Neural cell (in vitro differentiated cells): ENCODE results near the gene SSC5D. TPM values are rescaled to one million over a fixed set of nuclear protein-coding genes. Genes with fewer than 3 reads are reported as not detected.

Experiments used
- H2AFZ ChIP-seq: fragments of 200-600, 300-800 bp; sonication (generic), shearing (Covaris generic); 2 replicates; pipeline ENCODE4 v1.6.0; 2014; ENCODE audit warnings: low read depth, mild to moderate bottlenecking, antibody characterized with exemption, low read length, moderate library complexity
- H3F3A ChIP-seq: fragments of 200-600 bp; shearing (Covaris generic); 2 replicates; pipeline ENCODE4 v1.6.1; 2016; ENCODE audit warnings: mild to moderate bottlenecking, moderate library complexity, mixed read lengths, antibody characterized with exemption, low read length; ENCODE audit not compliant: insufficient read depth, poor library complexity, severe bottlenecking
- H3K27ac ChIP-seq: fragments of 200-600, 300-800 bp; sonication (generic), shearing (Covaris generic); 2 replicates; pipeline ENCODE4 v1.5.1; 2014; ENCODE audit warnings: mild to moderate bottlenecking, low read length, moderate library complexity
- H3K27me3 ChIP-seq: fragments of 300-800, 200-600 bp; sonication (generic), shearing (Covaris generic); 2 replicates; pipeline ENCODE4 v1.6.0; 2014; ENCODE audit warnings: mild to moderate bottlenecking, low read depth, low read length, moderate library complexity; ENCODE audit not compliant: insufficient read depth
- H3K36me3 ChIP-seq: fragments of 300-800, 200-600 bp; sonication (generic), shearing (Covaris generic); 2 replicates; pipeline ENCODE4 v1.5.1; 2014; ENCODE audit warnings: mild to moderate bottlenecking, antibody characterized with exemption, low read length, moderate library complexity; ENCODE audit not compliant: insufficient read depth
- H3K4me2 ChIP-seq: fragments of 300-800, 200-600 bp; sonication (generic), shearing (Covaris generic); 2 replicates; pipeline ENCODE4 v1.6.0; 2014; ENCODE audit warnings: mild to moderate bottlenecking, low read length
- H3K4me3 ChIP-seq: fragments of 300-800, 200-600 bp; sonication (generic), shearing (Covaris generic); 2 replicates; pipeline ENCODE4 v1.5.1; 2014; ENCODE audit warnings: mild to moderate bottlenecking, low read length, moderate library complexity
- H3K79me2 ChIP-seq: fragments of 200-600 bp; shearing (Covaris generic); replicated peaks from 2 replicates; pipeline ENCODE4 v1.6.0; 2014; ENCODE audit warnings: mild to moderate bottlenecking, low read length, moderate library complexity; ENCODE audit not compliant: insufficient read depth
- H3K9ac ChIP-seq: fragments of 300-800, 200-600 bp; sonication (generic), shearing (Covaris generic); 2 replicates; pipeline ENCODE4 v1.6.1; 2016; ENCODE audit warnings: mild to moderate bottlenecking, low read length, mixed read lengths
- H3K9me2 ChIP-seq: fragments of 200-600 bp; shearing (Covaris generic); 2 replicates; pipeline ENCODE4 v1.6.1; 2016; ENCODE audit warnings: mild to moderate bottlenecking, low read length, mixed read lengths; ENCODE audit not compliant: insufficient read depth
- H3K9me3 ChIP-seq: fragments of 200-600, 300-800 bp; sonication (generic), shearing (Covaris generic); 2 replicates; pipeline ENCODE4 v1.6.1; 2016; ENCODE audit warnings: mild to moderate bottlenecking, mixed run types, low read length, moderate library complexity, mixed read lengths
- H4K20me1 ChIP-seq: fragments of 200-600 bp; shearing (Covaris generic); 2 replicates; pipeline ENCODE4 v1.6.1; 2016; ENCODE audit warnings: mild to moderate bottlenecking, mixed run types; ENCODE audit not compliant: insufficient read depth
- EP300 ChIP-seq: fragments of 450-650 bp; conservative IDR thresholded peaks from 2 replicates; pipeline ENCODE4 v1.6.1; 2014; ENCODE audit warnings: antibody characterized with exemption, mild to moderate bottlenecking, moderate library complexity; ENCODE audit not compliant: poor library complexity, severe bottlenecking
- EZH2 ChIP-seq: fragments of 200-600, 300-800 bp; shearing (Covaris generic), sonication (generic); IDR thresholded peaks from 2 replicates; pipeline ENCODE4 v1.6.1; 2014; ENCODE audit warnings: antibody characterized with exemption, low read length, borderline replicate concordance, mild to moderate bottlenecking; ENCODE audit not compliant: insufficient read depth, poor library complexity, severe bottlenecking
- MXI1 ChIP-seq: fragments of 450-650 bp; conservative IDR thresholded peaks from 2 replicates; pipeline ENCODE4 v1.6.1; 2014; ENCODE audit warnings: antibody characterized with exemption, mild to moderate bottlenecking; ENCODE audit not compliant: poor library complexity, severe bottlenecking
- POLR2AphosphoS5 ChIP-seq: IDR thresholded peaks from 2 replicates; pipeline ENCODE4 v1.6.1; 2012
- RAD21 ChIP-seq: fragments of 450-650 bp; conservative IDR thresholded peaks from 2 replicates; pipeline ENCODE4 v1.6.1; 2014; ENCODE audit warnings: antibody characterized with exemption, mild to moderate bottlenecking, moderate library complexity
- SMC3 ChIP-seq: fragments of 450-650 bp; conservative IDR thresholded peaks from 2 replicates; pipeline ENCODE4 v1.6.1; 2014; ENCODE audit warnings: antibody characterized with exemption, mild to moderate bottlenecking, moderate library complexity; ENCODE audit not compliant: poor library complexity
- TAF1 ChIP-seq: IDR thresholded peaks from 2 replicates; pipeline ENCODE4 v1.6.1; 2012; ENCODE audit warnings: low read depth
- polyA plus RNA-seq: library from polyadenylated mRNA; depleted of rRNA; stranded (reverse); fragments of >200 nt; gene quantifications from 2 replicates; pipeline ENCODE4 v1.2.3, GENCODE V29; 2014
- TF ChIP-seq, protein P1 (sequence below): IDR thresholded peaks from 2 replicates; pipeline ENCODE4 v1.6.1; 2012; ENCODE audit warnings: borderline replicate concordance
- TF ChIP-seq, protein P2 (sequence below): fragments of 450-650 bp; IDR thresholded peaks from 2 replicates; pipeline ENCODE4 v1.5.1; 2014; ENCODE audit warnings: antibody characterized with exemption, mild to moderate bottlenecking, moderate library complexity; ENCODE audit not compliant: poor library complexity, severe bottlenecking

Gene SSC5D
- polyA plus RNA-seq, 1 donor from 2014 or later, result 0.45 TPM

DNA sequence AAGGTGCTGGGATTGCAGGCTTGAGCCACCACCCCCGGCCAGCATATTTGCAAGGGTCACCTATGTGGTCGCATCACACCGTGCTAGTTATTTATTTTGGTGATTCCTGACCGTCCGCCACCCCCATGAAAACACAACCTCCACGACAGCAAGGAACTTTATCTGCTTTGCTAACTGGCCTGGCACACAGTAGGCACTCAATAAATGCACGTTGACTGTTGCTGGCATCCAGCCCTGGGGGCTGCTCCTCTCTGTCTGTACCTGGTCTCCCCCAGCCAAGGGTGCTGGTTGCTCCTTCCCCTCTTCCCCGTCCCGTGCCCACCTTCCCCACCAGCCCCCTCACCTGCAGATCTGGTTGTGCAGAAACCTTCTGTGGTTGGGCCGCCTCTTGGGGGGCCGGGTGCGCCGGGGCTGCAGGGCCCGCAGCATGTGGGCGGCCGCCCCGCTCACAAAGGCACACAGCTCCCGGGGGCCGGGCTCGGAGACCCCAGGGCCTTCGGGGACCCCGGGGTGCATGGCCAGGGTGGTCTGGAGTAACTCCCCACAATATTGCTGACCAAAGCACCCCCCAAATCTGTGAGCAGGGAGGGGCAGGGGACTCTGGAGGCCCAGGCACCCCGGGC, 24.1 kb upstream of the SSC5D start:
- Histone ChIP-seq H2AFZ (peak overlapping the region; percentile 4), H3K79me2 (no peaks in the 10 kb centered on the region), H3F3A (no peaks in the 10 kb centered on the region), H3K9me2 (no peaks in the 10 kb centered on the region), H3K9me3 (no peaks in the 10 kb centered on the region), H3K27ac (no peak overlapping the region), H3K4me3 (no peak overlapping the region), H3K9ac (peak overlapping the region; percentile 3), H3K4me2 (no peak overlapping the region), H3K36me3 (no peaks in the 10 kb centered on the region), H4K20me1 (no peaks in the 10 kb centered on the region), H3K27me3 (no peaks in the 10 kb centered on the region)
- TF ChIP-seq SMC3 (no peak), EP300 (no peak), EZH2 (no peak), RAD21 (no peak), TAF1 (no peak), MXI1 (no peak), POLR2AphosphoS5 (no peak)
- TF ChIP-seq, protein P1, sequence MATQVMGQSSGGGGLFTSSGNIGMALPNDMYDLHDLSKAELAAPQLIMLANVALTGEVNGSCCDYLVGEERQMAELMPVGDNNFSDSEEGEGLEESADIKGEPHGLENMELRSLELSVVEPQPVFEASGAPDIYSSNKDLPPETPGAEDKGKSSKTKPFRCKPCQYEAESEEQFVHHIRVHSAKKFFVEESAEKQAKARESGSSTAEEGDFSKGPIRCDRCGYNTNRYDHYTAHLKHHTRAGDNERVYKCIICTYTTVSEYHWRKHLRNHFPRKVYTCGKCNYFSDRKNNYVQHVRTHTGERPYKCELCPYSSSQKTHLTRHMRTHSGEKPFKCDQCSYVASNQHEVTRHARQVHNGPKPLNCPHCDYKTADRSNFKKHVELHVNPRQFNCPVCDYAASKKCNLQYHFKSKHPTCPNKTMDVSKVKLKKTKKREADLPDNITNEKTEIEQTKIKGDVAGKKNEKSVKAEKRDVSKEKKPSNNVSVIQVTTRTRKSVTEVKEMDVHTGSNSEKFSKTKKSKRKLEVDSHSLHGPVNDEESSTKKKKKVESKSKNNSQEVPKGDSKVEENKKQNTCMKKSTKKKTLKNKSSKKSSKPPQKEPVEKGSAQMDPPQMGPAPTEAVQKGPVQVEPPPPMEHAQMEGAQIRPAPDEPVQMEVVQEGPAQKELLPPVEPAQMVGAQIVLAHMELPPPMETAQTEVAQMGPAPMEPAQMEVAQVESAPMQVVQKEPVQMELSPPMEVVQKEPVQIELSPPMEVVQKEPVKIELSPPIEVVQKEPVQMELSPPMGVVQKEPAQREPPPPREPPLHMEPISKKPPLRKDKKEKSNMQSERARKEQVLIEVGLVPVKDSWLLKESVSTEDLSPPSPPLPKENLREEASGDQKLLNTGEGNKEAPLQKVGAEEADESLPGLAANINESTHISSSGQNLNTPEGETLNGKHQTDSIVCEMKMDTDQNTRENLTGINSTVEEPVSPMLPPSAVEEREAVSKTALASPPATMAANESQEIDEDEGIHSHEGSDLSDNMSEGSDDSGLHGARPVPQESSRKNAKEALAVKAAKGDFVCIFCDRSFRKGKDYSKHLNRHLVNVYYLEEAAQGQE, result no peak

DNA sequence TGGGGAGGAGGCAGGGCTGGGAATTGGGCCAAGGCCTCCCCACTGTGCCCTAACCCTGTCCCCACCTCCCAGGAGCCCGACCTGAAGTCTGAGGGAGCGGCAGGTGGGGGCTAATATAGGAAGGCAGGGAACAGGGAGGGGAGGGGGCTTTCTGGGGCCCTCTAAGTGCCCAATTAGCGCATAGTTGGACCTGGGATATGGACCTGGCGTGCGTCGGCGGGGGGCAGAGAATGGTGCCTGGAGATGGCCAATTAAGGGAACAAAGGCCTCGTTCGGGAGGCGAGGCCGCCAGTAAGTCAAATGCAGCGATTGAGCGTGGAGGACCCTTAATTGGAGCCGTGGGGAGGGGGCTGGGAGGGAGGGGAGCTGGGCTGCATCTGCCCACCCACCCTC, 23.6 kb upstream of the SSC5D start, which contains the start of gene C19orf85:
Gene C19orf85 (minus strand): TSS at position 90 of the 393 bp plus-strand sequence. CDS start 197 bp downstream, outside the sequence.
- TF ChIP-seq MXI1, result no peak
- TF ChIP-seq, protein P2, sequence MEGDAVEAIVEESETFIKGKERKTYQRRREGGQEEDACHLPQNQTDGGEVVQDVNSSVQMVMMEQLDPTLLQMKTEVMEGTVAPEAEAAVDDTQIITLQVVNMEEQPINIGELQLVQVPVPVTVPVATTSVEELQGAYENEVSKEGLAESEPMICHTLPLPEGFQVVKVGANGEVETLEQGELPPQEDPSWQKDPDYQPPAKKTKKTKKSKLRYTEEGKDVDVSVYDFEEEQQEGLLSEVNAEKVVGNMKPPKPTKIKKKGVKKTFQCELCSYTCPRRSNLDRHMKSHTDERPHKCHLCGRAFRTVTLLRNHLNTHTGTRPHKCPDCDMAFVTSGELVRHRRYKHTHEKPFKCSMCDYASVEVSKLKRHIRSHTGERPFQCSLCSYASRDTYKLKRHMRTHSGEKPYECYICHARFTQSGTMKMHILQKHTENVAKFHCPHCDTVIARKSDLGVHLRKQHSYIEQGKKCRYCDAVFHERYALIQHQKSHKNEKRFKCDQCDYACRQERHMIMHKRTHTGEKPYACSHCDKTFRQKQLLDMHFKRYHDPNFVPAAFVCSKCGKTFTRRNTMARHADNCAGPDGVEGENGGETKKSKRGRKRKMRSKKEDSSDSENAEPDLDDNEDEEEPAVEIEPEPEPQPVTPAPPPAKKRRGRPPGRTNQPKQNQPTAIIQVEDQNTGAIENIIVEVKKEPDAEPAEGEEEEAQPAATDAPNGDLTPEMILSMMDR, result no peak
- no peak for TF ChIP-seq POLR2AphosphoS5
- TF ChIP-seq RAD21, result no peak
- no peak for TF ChIP-seq EZH2
- no peak for TF ChIP-seq SMC3
- no peak for TF ChIP-seq EP300
- TF ChIP-seq, protein P1, result no peak
- no peak for TF ChIP-seq TAF1
- Histone ChIP-seq H3K9me2 (no peaks in the 10 kb centered on the region), H3F3A (no peaks in the 10 kb centered on the region), H3K36me3 (no peaks in the 10 kb centered on the region), H3K4me3 (no peak within 1 kb of the TSS), H3K9me3 (no peaks in the 10 kb centered on the region), H3K9ac (peak within 1 kb of the TSS; percentile 3), H3K79me2 (no peaks in the 10 kb centered on the region), H3K27me3 (no peaks in the 10 kb centered on the region), H3K4me2 (no peak within 1 kb of the TSS), H3K27ac (no peak within 1 kb of the TSS), H2AFZ (peak within 1 kb of the TSS; percentile 4), H4K20me1 (no peaks in the 10 kb centered on the region)
